ENCODE measurements around the gene FBXW8. TPM values are rescaled to one million over a fixed set of nuclear protein-coding genes. Genes with fewer than 3 reads are reported as not detected.

Gene FBXW8
- total and polyA plus RNA-seq, 2 experiments from 2014 or later, result 17.0 to 20.6 TPM

- H3K9me2 ChIP-seq (replicated peaks; ENCODE audit: insufficient read depth), result no peaks in the 10 kb centered on the region
- H3K27ac ChIP-seq, result no peak overlapping the region
- H4K20me1 ChIP-seq (ENCODE audit: insufficient read depth, poor library complexity, severe bottlenecking), result peaks cover 3% of the 10 kb centered on the region
- no peaks in the 10 kb centered on the region for H3K27me3 ChIP-seq
- peaks cover 2% of the 10 kb centered on the region for H3K79me2 ChIP-seq
- WGBS (ENCODE audit: low lambda C conversion rate, missing lambda C conversion rate), result 85% methylated on average over 5 of the region's 5 CpGs
- H3K9me3 ChIP-seq (ENCODE audit: low read depth), result no peaks in the 10 kb centered on the region
- H2AFZ ChIP-seq, result no peak overlapping the region
- H3K4me2 ChIP-seq, result no peak overlapping the region
- H3K4me3 ChIP-seq, result no peak overlapping the region
- TF ChIP-seq EZH2phosphoT487 (IDR thresholded peaks at IDR 0.05; ENCODE audit: low read depth, severe bottlenecking, unreplicated experiment), result no peak
- no peak for TF ChIP-seq CTCF (IDR thresholded peaks at IDR 0.05; ENCODE audit: poor library complexity)
- no peak for TF ChIP-seq EZH2 (IDR thresholded peaks at IDR 0.05; ENCODE audit: borderline replicate concordance)
- no peak for DNase-seq (ENCODE audit: low spot score)
- H3K4me1 ChIP-seq (ENCODE audit: insufficient read depth), result no peaks in the 10 kb centered on the region
- no peaks in the 10 kb centered on the region for H3K36me3 ChIP-seq (replicated peaks; ENCODE audit: insufficient read depth, low read depth)
These were observed 49.2 kb downstream of the FBXW8 start for GRCh38 chr12:116959845-116960514.

DNA sequence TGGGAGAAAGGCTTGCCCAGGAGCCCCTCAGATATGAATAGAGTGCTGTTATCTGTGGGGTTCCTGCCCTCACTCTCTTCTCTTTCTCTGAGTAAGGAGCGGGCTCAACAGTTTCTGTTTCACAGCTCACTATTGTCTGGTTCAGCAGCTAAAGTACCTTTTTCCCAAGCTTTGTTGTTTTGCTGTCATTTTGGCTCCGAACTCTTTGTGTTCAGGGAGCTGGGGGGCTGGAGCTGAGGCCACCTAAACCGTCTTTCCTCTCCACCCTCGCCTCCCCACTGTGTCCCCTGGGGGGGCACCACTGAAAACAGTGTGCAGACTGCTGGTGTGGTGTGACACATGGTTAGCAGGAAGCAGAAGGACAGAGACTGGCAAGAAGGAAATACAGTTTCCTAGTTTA, 51.4 kb downstream of the FBXW8 start:
- Histone ChIP-seq H3K27ac (no peak overlapping the region), H2AFZ (no peak overlapping the region), H3K9me2 (replicated peaks; ENCODE audit: insufficient read depth) (no peaks in the 10 kb centered on the region), H3K27me3 (no peaks in the 10 kb centered on the region), H3K4me2 (no peak overlapping the region), H3K4me3 (no peak overlapping the region), H4K20me1 (ENCODE audit: insufficient read depth, poor library complexity, severe bottlenecking) (no peaks in the 10 kb centered on the region), H3K79me2 (no peaks in the 10 kb centered on the region), H3K36me3 (replicated peaks; ENCODE audit: insufficient read depth, low read depth) (no peaks in the 10 kb centered on the region), H3K4me1 (ENCODE audit: insufficient read depth) (no peaks in the 10 kb centered on the region), H3K9me3 (ENCODE audit: low read depth) (no peaks in the 10 kb centered on the region)
- TF ChIP-seq EZH2phosphoT487 (IDR thresholded peaks at IDR 0.05; ENCODE audit: low read depth, severe bottlenecking, unreplicated experiment) (no peak), EZH2 (IDR thresholded peaks at IDR 0.05; ENCODE audit: borderline replicate concordance) (no peak), CTCF (IDR thresholded peaks at IDR 0.05; ENCODE audit: poor library complexity) (no peak)
- WGBS (ENCODE audit: low lambda C conversion rate, missing lambda C conversion rate), result 96% methylated on average over 4 of the region's 4 CpGs
- no peak for DNase-seq (ENCODE audit: low spot score)

GRCh38 chr12:116962783-116963356, 52.1 kb downstream of the FBXW8 start:
- H3K79me2 ChIP-seq, result no peaks in the 10 kb centered on the region
- H3K9me3 ChIP-seq (ENCODE audit: low read depth), result no peaks in the 10 kb centered on the region
- no peak overlapping the region for H3K27ac ChIP-seq
- no peak overlapping the region for H3K4me3 ChIP-seq
- H3K9me2 ChIP-seq (replicated peaks; ENCODE audit: insufficient read depth), result no peaks in the 10 kb centered on the region
- no peak overlapping the region for H3K4me2 ChIP-seq
- 86% methylated on average over 9 of the region's 9 CpGs for WGBS (ENCODE audit: low lambda C conversion rate, missing lambda C conversion rate)
- TF ChIP-seq EZH2 (IDR thresholded peaks at IDR 0.05; ENCODE audit: borderline replicate concordance) (no peak), EZH2phosphoT487 (IDR thresholded peaks at IDR 0.05; ENCODE audit: low read depth, severe bottlenecking, unreplicated experiment) (no peak), CTCF (IDR thresholded peaks at IDR 0.05; ENCODE audit: poor library complexity) (no peak)
- H3K36me3 ChIP-seq (replicated peaks; ENCODE audit: insufficient read depth, low read depth), result no peaks in the 10 kb centered on the region
- H2AFZ ChIP-seq, result no peak overlapping the region
- H4K20me1 ChIP-seq (ENCODE audit: insufficient read depth, poor library complexity, severe bottlenecking), result no peaks in the 10 kb centered on the region
- DNase-seq (ENCODE audit: low spot score), result no peak
- no peaks in the 10 kb centered on the region for H3K27me3 ChIP-seq
- H3K4me1 ChIP-seq (ENCODE audit: insufficient read depth), result no peaks in the 10 kb centered on the region
